Neural crest cell (in vitro differentiated cells): ENCODE data around the gene EGFR. TPM values are rescaled to one million over a fixed set of nuclear protein-coding genes. Genes with fewer than 3 reads are reported as not detected.

Experiments used
- DNase-seq: peaks from one replicate; pipeline ENCODE4 v3.0.0; 2021; ENCODE audit warnings: low read depth, mixed read lengths, low spot score
- H3K27ac Mint-ChIP-seq: one replicate; pipeline ENCODE4 v1.8.0; 2021; ENCODE audit warnings: mild to moderate bottlenecking, mixed read lengths; ENCODE audit not compliant: unreplicated experiment
- H3K27me3 Mint-ChIP-seq: 2 replicates; pipeline ENCODE4 v1.8.0; 2021; ENCODE audit warnings: low read depth, mild to moderate bottlenecking, mixed read lengths
- H3K36me3 Mint-ChIP-seq: 2 replicates; pipeline ENCODE4 v1.8.0; 2021; ENCODE audit warnings: low read depth, mild to moderate bottlenecking, mixed read lengths
- H3K4me1 Mint-ChIP-seq: 2 replicates; pipeline ENCODE4 v1.8.0; 2021; ENCODE audit warnings: mixed read lengths
- H3K4me3 Mint-ChIP-seq: one replicate; pipeline ENCODE4 v1.8.0; 2021; ENCODE audit warnings: mild to moderate bottlenecking, mixed read lengths
- H3K9me3 Mint-ChIP-seq: 2 replicates; pipeline ENCODE4 v1.8.0; 2021; ENCODE audit warnings: mixed read lengths
- total RNA-seq: library from RNA; stranded (reverse); gene quantifications from 2 replicates; pipeline ENCODE4 v1.2.1, GENCODE V29; 2021
- TF ChIP-seq, protein P1 (sequence below): fragments of 200-600 bp; sonication (generic); conservative IDR thresholded peaks from 2 replicates; pipeline ENCODE4 v1.5.0; 2021; ENCODE audit warnings: antibody characterized with exemption, mild to moderate bottlenecking

Gene EGFR
- total RNA-seq, 1 donor from 2014 or later, result 2.3 TPM

GRCh38 chr7:55105952-55106351, 87.1 kb downstream of the EGFR start:
- no peak overlapping the region for H3K27ac Mint-ChIP-seq
- DNase-seq, result no peak

DNA sequence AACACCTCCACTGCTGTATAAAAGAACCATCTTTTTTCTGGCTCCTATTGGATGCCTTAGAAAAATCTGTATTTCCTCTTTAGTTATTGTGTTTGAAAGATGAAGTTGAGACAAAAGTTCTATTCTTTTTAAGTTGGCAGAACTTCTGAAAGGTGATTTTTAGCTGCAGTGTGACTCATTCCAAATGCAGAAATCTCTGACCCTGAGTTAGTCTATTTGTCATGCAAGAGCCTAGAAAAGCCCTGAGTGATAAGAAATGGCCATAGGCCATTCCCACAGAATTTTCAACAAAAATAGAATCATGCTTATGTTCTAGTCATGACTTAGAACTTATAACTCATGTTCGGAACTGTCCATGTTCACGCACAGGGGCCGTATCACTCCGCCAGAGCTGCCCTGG, 89.1 kb downstream of the EGFR start:
- peaks cover 11% of the 10 kb centered on the region for H3K4me1 Mint-ChIP-seq
- no peaks in the 10 kb centered on the region for H3K27me3 Mint-ChIP-seq
- no peak for DNase-seq
- TF ChIP-seq, protein P1, sequence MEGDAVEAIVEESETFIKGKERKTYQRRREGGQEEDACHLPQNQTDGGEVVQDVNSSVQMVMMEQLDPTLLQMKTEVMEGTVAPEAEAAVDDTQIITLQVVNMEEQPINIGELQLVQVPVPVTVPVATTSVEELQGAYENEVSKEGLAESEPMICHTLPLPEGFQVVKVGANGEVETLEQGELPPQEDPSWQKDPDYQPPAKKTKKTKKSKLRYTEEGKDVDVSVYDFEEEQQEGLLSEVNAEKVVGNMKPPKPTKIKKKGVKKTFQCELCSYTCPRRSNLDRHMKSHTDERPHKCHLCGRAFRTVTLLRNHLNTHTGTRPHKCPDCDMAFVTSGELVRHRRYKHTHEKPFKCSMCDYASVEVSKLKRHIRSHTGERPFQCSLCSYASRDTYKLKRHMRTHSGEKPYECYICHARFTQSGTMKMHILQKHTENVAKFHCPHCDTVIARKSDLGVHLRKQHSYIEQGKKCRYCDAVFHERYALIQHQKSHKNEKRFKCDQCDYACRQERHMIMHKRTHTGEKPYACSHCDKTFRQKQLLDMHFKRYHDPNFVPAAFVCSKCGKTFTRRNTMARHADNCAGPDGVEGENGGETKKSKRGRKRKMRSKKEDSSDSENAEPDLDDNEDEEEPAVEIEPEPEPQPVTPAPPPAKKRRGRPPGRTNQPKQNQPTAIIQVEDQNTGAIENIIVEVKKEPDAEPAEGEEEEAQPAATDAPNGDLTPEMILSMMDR, result no peak
- no peak overlapping the region for H3K4me3 Mint-ChIP-seq
- H3K9me3 Mint-ChIP-seq, result no peaks in the 10 kb centered on the region
- no peak overlapping the region for H3K27ac Mint-ChIP-seq
- H3K36me3 Mint-ChIP-seq, result no peaks in the 10 kb centered on the region

More at GRCh38 chr7:55105952-55106351, 87.1 kb downstream of the EGFR start:
- Mint-ChIP-seq H3K36me3 (no peaks in the 10 kb centered on the region), H3K9me3 (no peaks in the 10 kb centered on the region), H3K4me1 (peaks cover 11% of the 10 kb centered on the region), H3K4me3 (no peak overlapping the region), H3K27me3 (peaks cover 11% of the 10 kb centered on the region)
- TF ChIP-seq, protein P1, result no peak

DNA sequence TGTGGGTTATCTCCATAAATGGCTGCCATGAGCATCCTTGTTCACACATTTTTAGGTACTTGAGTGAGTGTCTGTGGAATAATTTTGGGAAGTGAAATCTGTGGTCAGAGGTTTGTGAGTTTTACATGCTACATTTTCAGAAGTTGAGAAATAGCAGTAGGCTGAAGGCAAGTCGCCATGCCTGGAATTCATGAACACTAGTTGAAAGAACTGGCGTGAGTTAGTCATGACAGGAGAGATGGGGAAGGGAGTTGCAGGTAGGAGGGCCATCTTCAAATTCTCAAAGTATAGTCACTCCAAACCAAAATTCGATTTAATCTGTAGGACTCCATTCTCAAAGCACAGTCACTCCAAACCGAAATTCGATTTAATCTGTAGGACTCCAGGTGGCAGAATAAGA, 89.6 kb downstream of the EGFR start:
- peaks cover 11% of the 10 kb centered on the region for H3K4me1 Mint-ChIP-seq
- H3K4me3 Mint-ChIP-seq, result no peak overlapping the region
- DNase-seq, result no peak
- H3K27ac Mint-ChIP-seq, result no peak overlapping the region
- H3K27me3 Mint-ChIP-seq, result no peaks in the 10 kb centered on the region
- TF ChIP-seq, protein P1, result no peak
- H3K36me3 Mint-ChIP-seq, result no peaks in the 10 kb centered on the region
- H3K9me3 Mint-ChIP-seq, result no peaks in the 10 kb centered on the region

- no peaks in the 10 kb centered on the region for H3K27me3 Mint-ChIP-seq
- peaks cover 11% of the 10 kb centered on the region for H3K4me1 Mint-ChIP-seq
- H3K9me3 Mint-ChIP-seq, result no peaks in the 10 kb centered on the region
- H3K36me3 Mint-ChIP-seq, result no peaks in the 10 kb centered on the region
- no peak overlapping the region for H3K27ac Mint-ChIP-seq
- TF ChIP-seq, protein P1, result no peak
- DNase-seq, result no peak
- H3K4me3 Mint-ChIP-seq, result no peak overlapping the region
These were observed 90.0 kb downstream of the EGFR start for GRCh38 chr7:55108818-55109217.

DNA sequence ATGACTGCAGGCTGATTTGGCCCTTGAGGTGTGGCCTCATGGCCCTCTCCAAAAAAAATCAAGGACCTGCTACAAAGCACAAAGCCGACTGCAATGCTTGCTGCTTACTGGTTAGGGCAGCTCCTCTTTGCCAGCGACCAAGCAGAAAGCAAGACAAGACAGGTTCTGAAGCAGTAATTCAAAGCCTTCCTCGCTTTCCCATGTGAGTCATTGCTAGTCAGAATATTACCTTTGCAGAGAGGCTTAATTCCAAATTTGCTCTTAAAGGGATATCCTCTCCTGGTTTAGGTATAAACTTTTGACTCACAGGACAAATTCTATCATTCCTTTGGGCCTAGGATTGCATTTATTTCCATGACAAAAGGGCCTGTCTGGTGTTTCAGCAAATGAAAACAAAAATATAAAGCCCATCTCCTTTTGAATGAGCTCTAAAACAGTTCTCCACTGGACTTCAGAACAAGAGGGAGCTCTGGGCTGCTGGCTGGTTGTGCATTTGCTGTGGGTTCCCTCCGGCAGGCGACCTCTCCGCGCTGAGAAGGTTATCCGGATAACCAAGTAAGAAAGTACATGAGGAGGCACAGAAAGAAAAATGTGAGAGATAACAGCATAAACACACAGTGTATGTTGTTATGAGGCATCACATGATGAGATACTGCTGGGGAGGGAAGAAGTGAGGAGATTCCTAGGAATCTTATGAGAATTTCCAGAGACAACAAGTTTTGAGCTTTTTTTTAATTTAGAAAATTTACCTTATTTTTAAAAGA, 90.8 kb downstream of the EGFR start:
- no peaks in the 10 kb centered on the region for H3K9me3 Mint-ChIP-seq
- no peak overlapping the region for H3K4me3 Mint-ChIP-seq
- TF ChIP-seq, protein P1, result no peak
- peaks cover 11% of the 10 kb centered on the region for H3K4me1 Mint-ChIP-seq
- no peak for DNase-seq
- H3K27me3 Mint-ChIP-seq, result no peaks in the 10 kb centered on the region
- H3K36me3 Mint-ChIP-seq, result no peaks in the 10 kb centered on the region
- H3K27ac Mint-ChIP-seq, result peak overlapping the region; percentile 10
